Measurements from ENCODE around the gene PHLDA2. TPM values are rescaled to one million over a fixed set of nuclear protein-coding genes. Genes with fewer than 3 reads are reported as not detected.

The PHLDA2 gene
- total and polyA plus RNA-seq, 2 donors (not counting 3 experiments of a cell fraction or from before 2014, with no cell fraction given): 38.5 to 44.5 TPM

GRCh38 chr11:2958251-2958650 lies 29.0 kb upstream of the PHLDA2 start:
- no peak overlapping the region for H2AFZ ChIP-seq (ENCODE audit: low read depth, low read length)
- no TSS peak for BruUV-seq (replicated peaks)
- no peaks in the 10 kb centered on the region for H3K27me3 ChIP-seq (ENCODE audit: control insufficient read depth in 2 of 2, insufficient read depth in 2 of 2, low read length in 2 of 2)
- no peaks in the 10 kb centered on the region for H3K9me1 ChIP-seq (replicated peaks; ENCODE audit: control insufficient read depth, extremely low read depth, insufficient read depth, low read length)
- intact Hi-C loops (cut with micrococcal nuclease): no loop called here
- peaks cover 38% of the 10 kb centered on the region for H3K79me2 ChIP-seq (ENCODE audit: control insufficient read depth, insufficient read depth, low read length)
- POLR2A ChIA-PET: no interaction called here
- H3K4me3 ChIP-seq (replicated peaks in 1 of 3; ENCODE audit: insufficient read depth in 1 of 3, low read depth in 1 of 3, low read length in 3 of 3): no peak overlapping the region
- FAIRE-seq (no peak), DNase-seq (ENCODE audit: low read depth, low spot score) (no peak)
- peaks cover 37 to 52% of the 10 kb centered on the region in 2 experiments for H3K36me3 ChIP-seq (ENCODE audit: control insufficient read depth in 2 of 2, extremely low read depth in 1 of 2, insufficient read depth in 2 of 2, low read length in 2 of 2)
- H3K27ac ChIP-seq (ENCODE audit: insufficient read depth, low read depth, low read length): no peak overlapping the region
- H3K9me3 ChIP-seq (replicated peaks; ENCODE audit: control insufficient read depth, insufficient read depth, low read length): no peaks in the 10 kb centered on the region
- dilution Hi-C loops (cut with MboI; ENCODE audit: extremely low pct_ligation_motif_present, low sequenced_read_pairs): no loop called here
- CTCF ChIA-PET: no interaction called here
- H4K20me1 ChIP-seq (replicated peaks; ENCODE audit: control insufficient read depth, extremely low read depth, insufficient read depth, low read length): peaks cover 2% of the 10 kb centered on the region
- H3K4me2 ChIP-seq (ENCODE audit: insufficient read depth, low read length): no peak overlapping the region
- no peak overlapping the region for H3K9ac ChIP-seq (replicated peaks; ENCODE audit: extremely low read depth, insufficient read depth, low read length)
- TF ChIP-seq FOS (IDR thresholded peaks at IDR 0.05; ENCODE audit: borderline replicate concordance, insufficient read depth, low read length) (no peak), POLR2A (IDR thresholded peaks at IDR 0.05; ENCODE audit: low read depth, low read length) (no peak), CTCF (IDR thresholded peaks at IDR 0.05; ENCODE audit: extremely low read depth in 1 of 2, insufficient read depth in 1 of 2, low read depth in 1 of 2, low read length in 2 of 2) (no peak), GATA2 (IDR thresholded peaks at IDR 0.05; ENCODE audit: insufficient read depth, insufficient read length, low read depth, low read length) (no peak), EZH2 (IDR thresholded peaks at IDR 0.05; ENCODE audit: borderline replicate concordance, low read depth, low read length, severe bottlenecking) (no peak), MYC (IDR thresholded peaks at IDR 0.05; ENCODE audit: low read depth, low read length) (no peak), POLR2AphosphoS5 (IDR thresholded peaks at IDR 0.05; ENCODE audit: insufficient read depth, low read depth, low read length) (no peak), JUN (IDR thresholded peaks at IDR 0.05; ENCODE audit: borderline replicate concordance, insufficient read depth, insufficient read length, low read depth) (no peak)
- H3K4me1 ChIP-seq (ENCODE audit: control insufficient read depth, extremely low read depth, insufficient read depth, low read length): peaks cover 7% of the 10 kb centered on the region

Data from endothelial cell of umbilical vein (primary cell).